Tibial artery (tissue), 4 donors: Measurements from ENCODE around the gene FARP1.

ENCODE experiments used
- DNase-seq, 2 donors: peaks; one replicate each; pipeline ENCODE4 v3.0.0-alpha.2; 2019
- H3K27ac ChIP-seq, 2 donors: fragments of 200-600 bp; sonication (generic) in 1 of 2; 1 replicate in 1 of 2; 2 replicates in 1 of 2; pipeline ENCODE4 v1.5.1; 2018 to 2019; ENCODE audit warnings: mild to moderate bottlenecking in 1 of 2
- H3K27me3 ChIP-seq, 2 donors: fragments of 200-600 bp; sonication (generic) in 1 of 2; one replicate each; pipeline versions ENCODE4 v1.5.1 to v1.6.0; 2016 to 2019
- H3K36me3 ChIP-seq, 3 donors: fragments of 200-600 bp; sonication (generic) in 2 of 3; one replicate each; pipeline ENCODE4 v1.5.1; 2016 to 2019; ENCODE audit warnings: mild to moderate bottlenecking in 2 of 3
- H3K4me1 ChIP-seq, 4 donors: fragments of 200-600 bp; sonication (generic) in 2 of 4; 1 replicate in 3 of 4; 2 replicates in 1 of 4; pipeline ENCODE4 v1.5.1; 2016 to 2019
- H3K4me3 ChIP-seq, 2 donors: fragments of 200-600 bp; sonication (generic) in 1 of 2; 1 replicate in 1 of 2; 2 replicates in 1 of 2; pipeline ENCODE4 v1.5.1; 2018 to 2019; ENCODE audit warnings: mild to moderate bottlenecking in 2 of 2
- H3K9me3 ChIP-seq, 3 donors: fragments of 200-600 bp; sonication (generic) in 1 of 3; one replicate each; pipeline ENCODE4 v1.5.1; 2016 to 2019
- CTCF ChIP-seq, 2 experiments: fragments of 200-600 bp in 1 of 2; fragments of 450-650 bp in 1 of 2; IDR thresholded peaks; one replicate each; pipeline ENCODE4 v1.5.1; 2017 to 2019; ENCODE audit warnings: antibody characterized with exemption in 2 of 2, mild to moderate bottlenecking in 1 of 2, moderate library complexity in 1 of 2
- intact Hi-C: fragments of 100-400 bp; cut with DNase I; formaldehyde crosslinking; loops from one replicate; pipeline ENCODE4 v1.15.0; 2023; ENCODE audit warnings: low total_unique reads

The FARP1 gene

GRCh38 chr13:98386637-98387036 lies 243.7 kb downstream of the FARP1 start:
- Histone ChIP-seq H3K9me3 (no peaks in the 10 kb centered on the region), H3K27me3 (no peaks in the 10 kb centered on the region), H3K27ac (no peak overlapping the region), H3K36me3 (peaks cover 4 to 57% (median 54%) of the 10 kb centered on the region in 3 donors), H3K4me1 (peaks cover 0 to 4% (median 0%) of the 10 kb centered on the region in 4 donors), H3K4me3 (no peak overlapping the region)
- TF ChIP-seq CTCF (IDR thresholded peaks at IDR 0.05), result no peak
- no peak for DNase-seq
- intact Hi-C loops, result no loop called here

- H3K4me3 ChIP-seq, result no peak overlapping the region
- H3K9me3 ChIP-seq, result no peaks in the 10 kb centered on the region
- no peak for DNase-seq
- intact Hi-C loops, result no loop called here
- TF ChIP-seq CTCF (IDR thresholded peaks at IDR 0.05), result no peak
- no peaks in the 10 kb centered on the region for H3K27me3 ChIP-seq
- peaks cover 7 to 64% (median 60%) of the 10 kb centered on the region in 3 donors for H3K36me3 ChIP-seq
- peaks cover 0 to 4% (median 0%) of the 10 kb centered on the region in 4 donors for H3K4me1 ChIP-seq
- no peak overlapping the region for H3K27ac ChIP-seq
These were observed 246.4 kb downstream of the FARP1 start for GRCh38 chr13:98389319-98389718.

GRCh38 chr13:98390086-98390715 lies 247.3 kb downstream of the FARP1 start:
- TF ChIP-seq CTCF (IDR thresholded peaks at IDR 0.05), result no peak
- intact Hi-C loops, result loop anchor here (10.0 kb wide), 1 partner anchor 355 kb away; no protein-coding TSS in a partner anchor
- peaks cover 10 to 64% (median 61%) of the 10 kb centered on the region in 3 donors for H3K36me3 ChIP-seq
- H3K27ac ChIP-seq, result no peak overlapping the region
- no peak for DNase-seq
- peaks cover 0 to 4% (median 0%) of the 10 kb centered on the region in 4 donors for H3K4me1 ChIP-seq
- no peak overlapping the region for H3K4me3 ChIP-seq
- H3K9me3 ChIP-seq, result no peaks in the 10 kb centered on the region
- no peaks in the 10 kb centered on the region for H3K27me3 ChIP-seq

GRCh38 chr13:98393873-98394272 lies 251.0 kb downstream of the FARP1 start:
- intact Hi-C loops, result loop anchor here (10.0 kb wide), 1 partner anchor 359 kb away; no protein-coding TSS in a partner anchor
- H3K9me3 ChIP-seq, result no peaks in the 10 kb centered on the region
- no peak overlapping the region for H3K27ac ChIP-seq
- H3K27me3 ChIP-seq, result no peaks in the 10 kb centered on the region
- TF ChIP-seq CTCF (IDR thresholded peaks at IDR 0.05), result no peak
- no peak for DNase-seq
- no peak overlapping the region for H3K4me3 ChIP-seq
- H3K4me1 ChIP-seq, result no peaks in the 10 kb centered on the region
- H3K36me3 ChIP-seq, result peaks cover 12 to 58% (median 40%) of the 10 kb centered on the region in 3 donors

- Histone ChIP-seq H3K4me1 (no peaks in the 10 kb centered on the region), H3K36me3 (peaks cover 12 to 54% (median 42%) of the 10 kb centered on the region in 3 donors)
- intact Hi-C loops, result loop anchor here (10.0 kb wide), 1 partner anchor 360 kb away; no protein-coding TSS in a partner anchor
These were observed 252.1 kb downstream of the FARP1 start for GRCh38 chr13:98394820-98395510.

More at GRCh38 chr13:98394820-98395510, 252.1 kb downstream of the FARP1 start:
- Histone ChIP-seq H3K27me3 (no peaks in the 10 kb centered on the region), H3K4me3 (no peak overlapping the region), H3K9me3 (no peaks in the 10 kb centered on the region), H3K27ac (no peak overlapping the region)
- no peak for TF ChIP-seq CTCF (IDR thresholded peaks at IDR 0.05)
- DNase-seq, result no peak
